Neural cell (in vitro differentiated cells): ENCODE data around the gene FRRS1L. TPM values are rescaled to one million over a fixed set of nuclear protein-coding genes. Genes with fewer than 3 reads are reported as not detected.

ENCODE experiments used
- H2AFZ ChIP-seq: fragments of 200-600, 300-800 bp; sonication (generic), shearing (Covaris generic); 2 replicates; pipeline ENCODE4 v1.6.0; 2014; ENCODE audit warnings: low read depth, mild to moderate bottlenecking, antibody characterized with exemption, low read length, moderate library complexity
- H3F3A ChIP-seq: fragments of 200-600 bp; shearing (Covaris generic); 2 replicates; pipeline ENCODE4 v1.6.1; 2016; ENCODE audit warnings: mild to moderate bottlenecking, moderate library complexity, mixed read lengths, antibody characterized with exemption, low read length; ENCODE audit not compliant: insufficient read depth, poor library complexity, severe bottlenecking
- H3K27ac ChIP-seq: fragments of 200-600, 300-800 bp; sonication (generic), shearing (Covaris generic); 2 replicates; pipeline ENCODE4 v1.5.1; 2014; ENCODE audit warnings: mild to moderate bottlenecking, low read length, moderate library complexity
- H3K27me3 ChIP-seq: fragments of 300-800, 200-600 bp; sonication (generic), shearing (Covaris generic); 2 replicates; pipeline ENCODE4 v1.6.0; 2014; ENCODE audit warnings: mild to moderate bottlenecking, low read depth, low read length, moderate library complexity; ENCODE audit not compliant: insufficient read depth
- H3K36me3 ChIP-seq: fragments of 300-800, 200-600 bp; sonication (generic), shearing (Covaris generic); 2 replicates; pipeline ENCODE4 v1.5.1; 2014; ENCODE audit warnings: mild to moderate bottlenecking, antibody characterized with exemption, low read length, moderate library complexity; ENCODE audit not compliant: insufficient read depth
- H3K4me2 ChIP-seq: fragments of 300-800, 200-600 bp; sonication (generic), shearing (Covaris generic); 2 replicates; pipeline ENCODE4 v1.6.0; 2014; ENCODE audit warnings: mild to moderate bottlenecking, low read length
- H3K4me3 ChIP-seq: fragments of 300-800, 200-600 bp; sonication (generic), shearing (Covaris generic); 2 replicates; pipeline ENCODE4 v1.5.1; 2014; ENCODE audit warnings: mild to moderate bottlenecking, low read length, moderate library complexity
- H3K79me2 ChIP-seq: fragments of 200-600 bp; shearing (Covaris generic); replicated peaks from 2 replicates; pipeline ENCODE4 v1.6.0; 2014; ENCODE audit warnings: mild to moderate bottlenecking, low read length, moderate library complexity; ENCODE audit not compliant: insufficient read depth
- H3K9ac ChIP-seq: fragments of 300-800, 200-600 bp; sonication (generic), shearing (Covaris generic); 2 replicates; pipeline ENCODE4 v1.6.1; 2016; ENCODE audit warnings: mild to moderate bottlenecking, low read length, mixed read lengths
- H3K9me2 ChIP-seq: fragments of 200-600 bp; shearing (Covaris generic); 2 replicates; pipeline ENCODE4 v1.6.1; 2016; ENCODE audit warnings: mild to moderate bottlenecking, low read length, mixed read lengths; ENCODE audit not compliant: insufficient read depth
- H3K9me3 ChIP-seq: fragments of 200-600, 300-800 bp; sonication (generic), shearing (Covaris generic); 2 replicates; pipeline ENCODE4 v1.6.1; 2016; ENCODE audit warnings: mild to moderate bottlenecking, mixed run types, low read length, moderate library complexity, mixed read lengths
- H4K20me1 ChIP-seq: fragments of 200-600 bp; shearing (Covaris generic); 2 replicates; pipeline ENCODE4 v1.6.1; 2016; ENCODE audit warnings: mild to moderate bottlenecking, mixed run types; ENCODE audit not compliant: insufficient read depth
- EP300 ChIP-seq: fragments of 450-650 bp; conservative IDR thresholded peaks from 2 replicates; pipeline ENCODE4 v1.6.1; 2014; ENCODE audit warnings: antibody characterized with exemption, mild to moderate bottlenecking, moderate library complexity; ENCODE audit not compliant: poor library complexity, severe bottlenecking
- EZH2 ChIP-seq: fragments of 200-600, 300-800 bp; shearing (Covaris generic), sonication (generic); IDR thresholded peaks from 2 replicates; pipeline ENCODE4 v1.6.1; 2014; ENCODE audit warnings: antibody characterized with exemption, low read length, borderline replicate concordance, mild to moderate bottlenecking; ENCODE audit not compliant: insufficient read depth, poor library complexity, severe bottlenecking
- MXI1 ChIP-seq: fragments of 450-650 bp; conservative IDR thresholded peaks from 2 replicates; pipeline ENCODE4 v1.6.1; 2014; ENCODE audit warnings: antibody characterized with exemption, mild to moderate bottlenecking; ENCODE audit not compliant: poor library complexity, severe bottlenecking
- POLR2AphosphoS5 ChIP-seq: IDR thresholded peaks from 2 replicates; pipeline ENCODE4 v1.6.1; 2012
- RAD21 ChIP-seq: fragments of 450-650 bp; conservative IDR thresholded peaks from 2 replicates; pipeline ENCODE4 v1.6.1; 2014; ENCODE audit warnings: antibody characterized with exemption, mild to moderate bottlenecking, moderate library complexity
- SMC3 ChIP-seq: fragments of 450-650 bp; conservative IDR thresholded peaks from 2 replicates; pipeline ENCODE4 v1.6.1; 2014; ENCODE audit warnings: antibody characterized with exemption, mild to moderate bottlenecking, moderate library complexity; ENCODE audit not compliant: poor library complexity
- TAF1 ChIP-seq: IDR thresholded peaks from 2 replicates; pipeline ENCODE4 v1.6.1; 2012; ENCODE audit warnings: low read depth
- polyA plus RNA-seq: library from polyadenylated mRNA; depleted of rRNA; stranded (reverse); fragments of >200 nt; gene quantifications from 2 replicates; pipeline ENCODE4 v1.2.3, GENCODE V29; 2014
- TF ChIP-seq, protein P1 (sequence below): IDR thresholded peaks from 2 replicates; pipeline ENCODE4 v1.6.1; 2012; ENCODE audit warnings: borderline replicate concordance
- TF ChIP-seq, protein P2 (sequence below): fragments of 450-650 bp; IDR thresholded peaks from 2 replicates; pipeline ENCODE4 v1.5.1; 2014; ENCODE audit warnings: antibody characterized with exemption, mild to moderate bottlenecking, moderate library complexity; ENCODE audit not compliant: poor library complexity, severe bottlenecking

The FRRS1L gene
- polyA plus RNA-seq, 1 donor from 2014 or later = 20.4 TPM

DNA sequence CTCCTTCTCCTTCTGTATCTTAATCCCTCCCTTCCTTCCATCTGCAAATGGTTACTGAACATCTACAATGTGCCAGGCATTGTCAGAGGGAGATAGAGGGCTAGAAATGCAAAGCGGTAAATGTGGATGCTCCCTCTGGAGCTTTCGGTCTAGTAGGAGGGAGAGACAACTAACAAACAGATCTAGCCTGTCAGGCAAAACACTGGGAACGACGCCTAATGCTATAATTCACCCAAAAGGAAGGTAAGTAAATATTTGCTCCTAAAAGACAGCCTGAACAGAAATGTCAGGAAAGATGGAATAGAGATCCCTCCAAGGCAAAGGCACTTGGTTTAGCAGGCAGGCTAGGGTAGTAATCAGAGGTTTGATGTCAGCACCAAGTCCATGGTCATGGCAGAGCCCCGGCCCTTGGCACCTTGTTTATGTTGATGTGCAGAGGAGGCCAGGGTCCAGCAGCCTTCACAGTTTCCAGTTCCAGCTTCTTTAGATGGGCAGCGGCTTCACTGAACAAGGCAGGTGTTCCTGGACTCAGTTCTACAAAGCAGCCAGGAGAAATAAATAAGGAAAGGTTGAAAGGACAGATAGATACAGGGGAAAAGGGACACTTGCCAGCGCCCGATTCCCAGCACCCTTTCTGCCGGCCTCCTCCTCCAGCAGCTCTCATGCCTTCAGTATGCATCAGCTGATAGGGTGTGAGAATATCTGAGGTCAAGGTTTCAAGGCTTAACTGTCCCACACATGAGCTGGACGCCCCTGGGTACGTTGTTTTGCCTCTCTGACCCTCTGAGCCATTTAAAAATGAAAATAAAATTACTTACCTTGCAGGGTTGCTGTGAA, 46.5 kb upstream of the FRRS1L start:
- H3K9ac ChIP-seq = no peak overlapping the region
- no peak overlapping the region for H3K4me3 ChIP-seq
- TF ChIP-seq SMC3 (no peak), EP300 (no peak), RAD21 (no peak)
- TF ChIP-seq, protein P1, sequence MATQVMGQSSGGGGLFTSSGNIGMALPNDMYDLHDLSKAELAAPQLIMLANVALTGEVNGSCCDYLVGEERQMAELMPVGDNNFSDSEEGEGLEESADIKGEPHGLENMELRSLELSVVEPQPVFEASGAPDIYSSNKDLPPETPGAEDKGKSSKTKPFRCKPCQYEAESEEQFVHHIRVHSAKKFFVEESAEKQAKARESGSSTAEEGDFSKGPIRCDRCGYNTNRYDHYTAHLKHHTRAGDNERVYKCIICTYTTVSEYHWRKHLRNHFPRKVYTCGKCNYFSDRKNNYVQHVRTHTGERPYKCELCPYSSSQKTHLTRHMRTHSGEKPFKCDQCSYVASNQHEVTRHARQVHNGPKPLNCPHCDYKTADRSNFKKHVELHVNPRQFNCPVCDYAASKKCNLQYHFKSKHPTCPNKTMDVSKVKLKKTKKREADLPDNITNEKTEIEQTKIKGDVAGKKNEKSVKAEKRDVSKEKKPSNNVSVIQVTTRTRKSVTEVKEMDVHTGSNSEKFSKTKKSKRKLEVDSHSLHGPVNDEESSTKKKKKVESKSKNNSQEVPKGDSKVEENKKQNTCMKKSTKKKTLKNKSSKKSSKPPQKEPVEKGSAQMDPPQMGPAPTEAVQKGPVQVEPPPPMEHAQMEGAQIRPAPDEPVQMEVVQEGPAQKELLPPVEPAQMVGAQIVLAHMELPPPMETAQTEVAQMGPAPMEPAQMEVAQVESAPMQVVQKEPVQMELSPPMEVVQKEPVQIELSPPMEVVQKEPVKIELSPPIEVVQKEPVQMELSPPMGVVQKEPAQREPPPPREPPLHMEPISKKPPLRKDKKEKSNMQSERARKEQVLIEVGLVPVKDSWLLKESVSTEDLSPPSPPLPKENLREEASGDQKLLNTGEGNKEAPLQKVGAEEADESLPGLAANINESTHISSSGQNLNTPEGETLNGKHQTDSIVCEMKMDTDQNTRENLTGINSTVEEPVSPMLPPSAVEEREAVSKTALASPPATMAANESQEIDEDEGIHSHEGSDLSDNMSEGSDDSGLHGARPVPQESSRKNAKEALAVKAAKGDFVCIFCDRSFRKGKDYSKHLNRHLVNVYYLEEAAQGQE = no peak
- TF ChIP-seq, protein P2, sequence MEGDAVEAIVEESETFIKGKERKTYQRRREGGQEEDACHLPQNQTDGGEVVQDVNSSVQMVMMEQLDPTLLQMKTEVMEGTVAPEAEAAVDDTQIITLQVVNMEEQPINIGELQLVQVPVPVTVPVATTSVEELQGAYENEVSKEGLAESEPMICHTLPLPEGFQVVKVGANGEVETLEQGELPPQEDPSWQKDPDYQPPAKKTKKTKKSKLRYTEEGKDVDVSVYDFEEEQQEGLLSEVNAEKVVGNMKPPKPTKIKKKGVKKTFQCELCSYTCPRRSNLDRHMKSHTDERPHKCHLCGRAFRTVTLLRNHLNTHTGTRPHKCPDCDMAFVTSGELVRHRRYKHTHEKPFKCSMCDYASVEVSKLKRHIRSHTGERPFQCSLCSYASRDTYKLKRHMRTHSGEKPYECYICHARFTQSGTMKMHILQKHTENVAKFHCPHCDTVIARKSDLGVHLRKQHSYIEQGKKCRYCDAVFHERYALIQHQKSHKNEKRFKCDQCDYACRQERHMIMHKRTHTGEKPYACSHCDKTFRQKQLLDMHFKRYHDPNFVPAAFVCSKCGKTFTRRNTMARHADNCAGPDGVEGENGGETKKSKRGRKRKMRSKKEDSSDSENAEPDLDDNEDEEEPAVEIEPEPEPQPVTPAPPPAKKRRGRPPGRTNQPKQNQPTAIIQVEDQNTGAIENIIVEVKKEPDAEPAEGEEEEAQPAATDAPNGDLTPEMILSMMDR = no peak
- H3K27ac ChIP-seq = no peak overlapping the region
- no peaks in the 10 kb centered on the region for H3K79me2 ChIP-seq
- no peaks in the 10 kb centered on the region for H4K20me1 ChIP-seq
- H3F3A ChIP-seq = no peaks in the 10 kb centered on the region
- H3K4me2 ChIP-seq = no peak overlapping the region
- no peaks in the 10 kb centered on the region for H3K27me3 ChIP-seq
- H3K9me3 ChIP-seq = no peaks in the 10 kb centered on the region
- no peak overlapping the region for H2AFZ ChIP-seq
- H3K36me3 ChIP-seq = no peaks in the 10 kb centered on the region
- no peaks in the 10 kb centered on the region for H3K9me2 ChIP-seq

DNA sequence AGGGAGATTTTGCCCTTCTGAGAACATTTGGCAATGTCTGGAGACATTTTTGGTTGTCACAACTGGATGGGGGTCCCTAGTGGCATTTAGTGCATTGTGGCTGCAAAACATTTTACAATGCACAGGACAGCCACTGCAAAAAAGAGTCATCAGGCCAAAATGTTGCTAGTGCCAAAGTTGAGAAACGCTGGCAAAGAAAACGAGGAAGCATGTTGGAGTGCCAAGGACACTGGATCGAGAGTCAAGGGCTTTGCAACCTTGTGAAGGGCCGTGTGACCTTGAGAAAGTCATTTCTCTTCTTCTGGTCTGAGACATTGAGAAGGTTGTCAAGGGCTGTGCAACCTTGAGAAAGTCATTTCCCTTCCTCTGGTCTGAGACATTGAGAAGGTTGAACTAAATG, 45.7 kb upstream of the FRRS1L start:
- no peaks in the 10 kb centered on the region for H3K36me3 ChIP-seq
- no peak overlapping the region for H3K27ac ChIP-seq
- H3K9ac ChIP-seq = no peak overlapping the region
- H4K20me1 ChIP-seq = no peaks in the 10 kb centered on the region
- no peaks in the 10 kb centered on the region for H3K9me3 ChIP-seq
- no peaks in the 10 kb centered on the region for H3K79me2 ChIP-seq
- TF ChIP-seq TAF1 (no peak), SMC3 (no peak), EP300 (no peak), EZH2 (no peak), RAD21 (no peak), MXI1 (no peak), POLR2AphosphoS5 (no peak)
- TF ChIP-seq, protein P2 = no peak
- TF ChIP-seq, protein P1 = no peak
- no peaks in the 10 kb centered on the region for H3F3A ChIP-seq
- no peak overlapping the region for H3K4me3 ChIP-seq
- H3K27me3 ChIP-seq = no peaks in the 10 kb centered on the region
- H3K9me2 ChIP-seq = no peaks in the 10 kb centered on the region
- no peak overlapping the region for H2AFZ ChIP-seq
- no peak overlapping the region for H3K4me2 ChIP-seq
